ACC112 (cell line): ENCODE measurements around the gene RPS14.

Experiments
- H2AFZ ChIP-seq: fragments of 200-600 bp; sonication (generic); one replicate; pipeline ENCODE4 v1.6.0; 2017; ENCODE audit warnings: antibody characterized with exemption, low read length; ENCODE audit not compliant: unreplicated experiment
- H3K27ac ChIP-seq: fragments of 200-600 bp; sonication (generic); 2 replicates; pipeline ENCODE4 v1.5.1; 2014; ENCODE audit warnings: low read depth, mild to moderate bottlenecking, antibody characterized with exemption, low read length, moderate library complexity
- H3K27me3 ChIP-seq: fragments of 200-600 bp; sonication (generic); 2 replicates; pipeline ENCODE4 v1.6.1; 2014; ENCODE audit warnings: mild to moderate bottlenecking, antibody characterized with exemption, low read length, moderate library complexity, mixed read lengths; ENCODE audit not compliant: insufficient read depth
- H3K36me3 ChIP-seq: fragments of 200-600 bp; sonication (generic); 2 replicates; pipeline ENCODE4 v1.6.1; 2016; ENCODE audit warnings: mild to moderate bottlenecking, antibody characterized with exemption, low read length, moderate library complexity, mixed read lengths; ENCODE audit not compliant: insufficient read depth
- H3K4me1 ChIP-seq: fragments of 200-600 bp; sonication (generic); one replicate; pipeline ENCODE4 v1.6.1; 2016; ENCODE audit warnings: low read length, mixed read lengths; ENCODE audit not compliant: insufficient read depth, unreplicated experiment, control insufficient read depth
- H3K4me3 ChIP-seq: fragments of 200-600 bp; sonication (generic); 2 replicates; pipeline ENCODE4 v1.5.1; 2014; ENCODE audit warnings: mild to moderate bottlenecking, low read depth, low read length
- H3K79me2 ChIP-seq: fragments of 200-600 bp; sonication (generic); one replicate; pipeline ENCODE4 v1.6.0; 2016; ENCODE audit warnings: low read length; ENCODE audit not compliant: control insufficient read depth, unreplicated experiment, insufficient read depth

RPS14 gene

GRCh38 chr5:150398722-150399523, 50.6 kb downstream of the RPS14 start:
- Histone ChIP-seq H3K4me3 (no peak overlapping the region), H2AFZ (no peak overlapping the region), H3K27ac (no peak overlapping the region), H3K36me3 (peaks cover 26% of the 10 kb centered on the region; the same call in 1 of the 2 replicates), H3K27me3 (no peaks in the 10 kb centered on the region), H3K4me1 (no peaks in the 10 kb centered on the region), H3K79me2 (no peaks in the 10 kb centered on the region)

- no peaks in the 10 kb centered on the region for H3K27me3 ChIP-seq
- H3K4me3 ChIP-seq = no peak overlapping the region
- H3K36me3 ChIP-seq = peaks cover 26% of the 10 kb centered on the region; the same call in 1 of the 2 replicates
- no peaks in the 10 kb centered on the region for H3K4me1 ChIP-seq
- no peak overlapping the region for H3K27ac ChIP-seq
- H3K79me2 ChIP-seq = no peaks in the 10 kb centered on the region
- H2AFZ ChIP-seq = no peak overlapping the region
Measured at GRCh38 chr5:150397782-150398721, 51.5 kb downstream of the RPS14 start.

- H2AFZ ChIP-seq = no peak overlapping the region
- H3K4me3 ChIP-seq = no peak overlapping the region
- no peaks in the 10 kb centered on the region for H3K27me3 ChIP-seq
- no peak overlapping the region for H3K27ac ChIP-seq
- H3K36me3 ChIP-seq = peaks cover 26% of the 10 kb centered on the region; the same call in 1 of the 2 replicates
- H3K4me1 ChIP-seq = no peaks in the 10 kb centered on the region
- no peaks in the 10 kb centered on the region for H3K79me2 ChIP-seq
Measured at GRCh38 chr5:150397146-150397781, 52.3 kb downstream of the RPS14 start.

GRCh38 chr5:150396267-150396666, 53.3 kb downstream of the RPS14 start:
- Histone ChIP-seq H3K27ac (no peak overlapping the region), H2AFZ (no peak overlapping the region), H3K36me3 (peaks cover 28% of the 10 kb centered on the region; the same call in 1 of the 2 replicates), H3K27me3 (no peaks in the 10 kb centered on the region), H3K4me1 (no peaks in the 10 kb centered on the region), H3K79me2 (no peaks in the 10 kb centered on the region), H3K4me3 (no peak overlapping the region)

- Histone ChIP-seq H3K4me3 (no peak overlapping the region), H3K4me1 (no peaks in the 10 kb centered on the region), H2AFZ (no peak overlapping the region), H3K36me3 (peaks cover 28% of the 10 kb centered on the region; the same call in 1 of the 2 replicates), H3K79me2 (no peaks in the 10 kb centered on the region), H3K27me3 (no peaks in the 10 kb centered on the region), H3K27ac (no peak overlapping the region)
Measured at GRCh38 chr5:150395688-150395975, 53.9 kb downstream of the RPS14 start.

- Histone ChIP-seq H3K4me1 (no peaks in the 10 kb centered on the region), H3K4me3 (no peak overlapping the region), H3K27ac (no peak overlapping the region), H3K36me3 (peaks cover 23% of the 10 kb centered on the region), H2AFZ (no peak overlapping the region), H3K79me2 (no peaks in the 10 kb centered on the region), H3K27me3 (no peaks in the 10 kb centered on the region)
Measured at GRCh38 chr5:150394912-150395687, 54.4 kb downstream of the RPS14 start.

GRCh38 chr5:150394131-150394530, 55.4 kb downstream of the RPS14 start:
- Histone ChIP-seq H3K27me3 (no peaks in the 10 kb centered on the region), H2AFZ (no peak overlapping the region), H3K4me1 (no peaks in the 10 kb centered on the region), H3K79me2 (no peaks in the 10 kb centered on the region), H3K36me3 (peaks cover 24% of the 10 kb centered on the region), H3K4me3 (no peak overlapping the region), H3K27ac (no peak overlapping the region)

GRCh38 chr5:150393096-150393645, 56.4 kb downstream of the RPS14 start:
- H3K36me3 ChIP-seq = peaks cover 28% of the 10 kb centered on the region
- H2AFZ ChIP-seq = no peak overlapping the region
- no peak overlapping the region for H3K27ac ChIP-seq

GRCh38 chr5:150392680-150393079, 56.9 kb downstream of the RPS14 start:
- peaks cover 33% of the 10 kb centered on the region for H3K36me3 ChIP-seq

More at GRCh38 chr5:150393096-150393645, 56.4 kb downstream of the RPS14 start:
- H3K79me2 ChIP-seq = no peaks in the 10 kb centered on the region
- H3K4me3 ChIP-seq = no peak overlapping the region
- no peaks in the 10 kb centered on the region for H3K27me3 ChIP-seq
- H3K4me1 ChIP-seq = no peaks in the 10 kb centered on the region

More at GRCh38 chr5:150392680-150393079, 56.9 kb downstream of the RPS14 start:
- H2AFZ ChIP-seq = no peak overlapping the region
- no peaks in the 10 kb centered on the region for H3K27me3 ChIP-seq
- no peak overlapping the region for H3K27ac ChIP-seq
- H3K79me2 ChIP-seq = no peaks in the 10 kb centered on the region
- H3K4me3 ChIP-seq = no peak overlapping the region
- H3K4me1 ChIP-seq = no peaks in the 10 kb centered on the region
